Astrocyte of the cerebellum (primary cell): Measurements from ENCODE around the gene FATE1.

Source experiments
- DNase-seq: peaks from one replicate; pipeline ENCODE4 v3.0.0-alpha.2; 2011; ENCODE audit warnings: low read depth
- H3K4me3 ChIP-seq: 2 replicates; pipeline ENCODE4 v1.5.1; 2011; ENCODE audit warnings: mild to moderate bottlenecking, low read depth, low read length, moderate library complexity
- in situ Hi-C: cut with HindIII; loops from 2 replicates; pipeline ENCODE4 v1.10.0; 2017; ENCODE audit warnings: low sequenced_read_pairs
- TF ChIP-seq, protein P1 (sequence below): IDR thresholded peaks from 2 replicates; pipeline ENCODE4 v1.5.1; 2012; ENCODE audit warnings: low read length, low read depth, moderate library complexity, mild to moderate bottlenecking; ENCODE audit errors: missing control alignments

FATE1 gene

DNA sequence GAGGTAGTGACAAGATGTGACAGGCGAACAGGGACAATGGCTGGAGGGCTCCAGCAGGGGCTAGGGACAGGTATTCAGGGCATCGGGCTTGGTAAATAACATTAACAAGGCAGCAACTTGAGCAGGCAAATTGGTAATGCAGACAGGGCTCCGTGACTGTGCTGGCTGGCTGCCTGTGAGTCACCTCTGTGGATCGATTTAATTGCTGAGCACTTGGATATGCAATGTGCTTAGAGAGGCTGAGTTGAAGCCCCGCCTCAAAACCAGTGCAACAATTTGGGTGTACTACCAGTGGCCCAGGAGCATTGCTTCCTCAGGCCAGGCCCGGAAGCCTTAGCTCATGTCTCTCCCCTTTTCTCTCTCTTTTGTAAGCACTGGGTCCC is 38.2 kb downstream of the FATE1 start:
- peak; percentile 65 for DNase-seq
- in situ Hi-C loops, result loop anchor here (25.0 kb wide), 1 partner anchor 1083 kb away; the partner anchor contains the start of genes CETN2 and NSDHL
- no peak overlapping the region for H3K4me3 ChIP-seq
- TF ChIP-seq, protein P1, sequence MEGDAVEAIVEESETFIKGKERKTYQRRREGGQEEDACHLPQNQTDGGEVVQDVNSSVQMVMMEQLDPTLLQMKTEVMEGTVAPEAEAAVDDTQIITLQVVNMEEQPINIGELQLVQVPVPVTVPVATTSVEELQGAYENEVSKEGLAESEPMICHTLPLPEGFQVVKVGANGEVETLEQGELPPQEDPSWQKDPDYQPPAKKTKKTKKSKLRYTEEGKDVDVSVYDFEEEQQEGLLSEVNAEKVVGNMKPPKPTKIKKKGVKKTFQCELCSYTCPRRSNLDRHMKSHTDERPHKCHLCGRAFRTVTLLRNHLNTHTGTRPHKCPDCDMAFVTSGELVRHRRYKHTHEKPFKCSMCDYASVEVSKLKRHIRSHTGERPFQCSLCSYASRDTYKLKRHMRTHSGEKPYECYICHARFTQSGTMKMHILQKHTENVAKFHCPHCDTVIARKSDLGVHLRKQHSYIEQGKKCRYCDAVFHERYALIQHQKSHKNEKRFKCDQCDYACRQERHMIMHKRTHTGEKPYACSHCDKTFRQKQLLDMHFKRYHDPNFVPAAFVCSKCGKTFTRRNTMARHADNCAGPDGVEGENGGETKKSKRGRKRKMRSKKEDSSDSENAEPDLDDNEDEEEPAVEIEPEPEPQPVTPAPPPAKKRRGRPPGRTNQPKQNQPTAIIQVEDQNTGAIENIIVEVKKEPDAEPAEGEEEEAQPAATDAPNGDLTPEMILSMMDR, result no peak

DNA sequence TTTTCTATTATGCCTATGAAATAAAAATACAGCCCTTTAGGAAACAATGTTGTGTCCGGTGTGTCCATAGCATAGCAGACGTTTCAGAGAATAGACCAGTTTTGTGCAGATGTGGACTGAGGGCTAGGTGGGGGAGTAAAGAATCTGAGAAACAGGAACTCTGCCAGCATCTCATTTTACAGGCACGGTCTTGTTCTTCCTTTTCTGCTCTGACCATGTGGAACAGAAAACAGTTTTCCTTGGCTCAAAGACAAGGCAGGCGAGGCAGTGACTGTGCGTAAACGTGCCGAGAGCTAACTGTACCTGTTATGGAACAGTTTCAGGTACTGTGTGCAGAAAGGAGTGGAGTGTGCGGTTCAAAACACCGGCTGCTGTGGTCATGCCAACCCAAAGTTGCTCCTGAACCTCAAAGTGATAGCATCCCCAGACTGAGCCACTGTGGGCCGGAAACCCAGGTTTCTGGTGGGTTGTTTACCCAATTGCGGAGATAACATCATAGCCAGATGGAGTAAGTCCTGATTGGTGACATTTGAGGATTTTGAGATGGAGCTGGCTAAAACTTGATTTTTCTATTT is 38.9 kb downstream of the FATE1 start:
- H3K4me3 ChIP-seq, result no peak overlapping the region
- TF ChIP-seq, protein P1, result no peak
- peak; percentile 32 for DNase-seq
- in situ Hi-C loops, result loop anchor here (25.0 kb wide), 1 partner anchor 1083 kb away; the partner anchor contains the start of genes CETN2 and NSDHL

DNA sequence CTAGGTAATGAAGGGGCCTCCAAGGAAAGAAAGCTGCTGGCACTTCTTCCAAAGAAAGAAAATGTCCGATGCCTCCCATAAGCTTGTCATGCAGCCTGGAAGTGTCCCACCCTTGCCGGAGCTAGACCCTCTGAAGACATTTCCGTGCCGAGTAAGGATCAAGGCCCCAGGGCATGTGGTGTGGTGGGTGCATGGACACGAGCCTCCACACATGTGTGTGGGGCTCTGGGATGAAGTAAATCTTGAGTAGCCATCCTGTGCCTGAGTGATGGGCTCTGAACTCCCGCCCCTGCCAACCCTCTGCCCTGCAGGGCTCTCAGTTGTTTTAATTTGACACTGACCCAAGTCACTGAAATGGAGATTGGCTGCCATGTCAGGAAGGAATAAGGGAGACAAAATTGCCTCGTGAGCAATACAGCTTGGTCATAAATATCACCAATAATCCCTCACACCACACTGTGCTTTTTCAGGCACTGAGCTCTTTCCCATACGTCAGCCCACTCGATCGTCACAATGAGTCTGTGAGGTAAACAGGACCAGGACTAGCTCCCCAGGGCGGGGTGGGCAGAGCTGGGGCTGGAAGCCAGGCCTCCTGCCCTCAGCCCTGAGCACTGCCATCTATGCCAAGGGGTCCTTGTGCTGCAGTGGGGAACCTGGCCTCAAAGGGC is 43.3 kb downstream of the FATE1 start:
- no peak for DNase-seq
- TF ChIP-seq, protein P1, result no peak
- in situ Hi-C loops, result loop anchor here (25.0 kb wide), 1 partner anchor 1078 kb away; the partner anchor contains the start of genes CETN2 and NSDHL
- no peak overlapping the region for H3K4me3 ChIP-seq

DNA sequence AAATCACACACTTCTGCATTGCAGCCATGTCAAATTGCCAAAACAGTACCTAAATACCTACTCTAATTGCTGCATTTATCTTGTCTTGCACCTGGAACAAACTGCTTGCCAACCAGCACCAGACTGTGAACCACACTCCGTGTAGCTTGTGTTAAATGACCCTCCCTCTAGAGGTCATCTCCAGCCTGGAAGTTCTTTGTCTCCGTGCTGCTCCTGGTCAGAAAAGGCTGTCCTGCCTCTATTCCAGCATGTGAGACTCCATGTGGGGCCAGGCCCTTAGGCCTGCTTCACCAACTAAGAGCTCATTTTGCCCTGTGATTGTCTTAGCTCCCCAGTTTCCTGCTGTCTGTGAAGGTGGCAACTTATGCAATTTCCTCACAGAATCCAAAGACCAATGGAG is 47.0 kb downstream of the FATE1 start:
- TF ChIP-seq, protein P1, result no peak
- no peak overlapping the region for H3K4me3 ChIP-seq
- no peak for DNase-seq
- in situ Hi-C loops, result loop anchor here (25.0 kb wide), 1 partner anchor 1074 kb away; the partner anchor contains the start of genes CETN2 and NSDHL

DNA sequence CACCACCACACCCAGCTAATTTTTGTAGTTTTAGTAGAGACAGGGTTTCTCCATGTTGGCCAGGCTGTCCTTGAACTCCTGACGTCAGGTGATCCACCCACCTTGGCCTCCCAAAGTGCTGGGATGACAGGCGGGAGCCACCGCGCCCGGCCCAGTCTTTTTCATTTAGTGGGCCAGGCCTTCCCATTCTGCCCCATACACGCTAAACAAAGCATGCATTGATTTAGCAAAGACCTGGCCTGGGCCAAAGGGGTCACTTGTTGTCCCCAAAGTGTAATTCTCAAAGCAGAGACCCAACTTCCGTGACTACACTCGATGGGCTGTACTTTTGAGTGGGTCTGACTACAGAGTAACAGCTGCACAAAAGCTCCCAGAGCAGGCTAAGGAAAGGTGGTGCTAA is 47.9 kb downstream of the FATE1 start:
- no peak overlapping the region for H3K4me3 ChIP-seq
- in situ Hi-C loops, result loop anchor here (25.0 kb wide), 1 partner anchor 1074 kb away; the partner anchor contains the start of genes CETN2 and NSDHL
- TF ChIP-seq, protein P1, result no peak
- no peak for DNase-seq

DNA sequence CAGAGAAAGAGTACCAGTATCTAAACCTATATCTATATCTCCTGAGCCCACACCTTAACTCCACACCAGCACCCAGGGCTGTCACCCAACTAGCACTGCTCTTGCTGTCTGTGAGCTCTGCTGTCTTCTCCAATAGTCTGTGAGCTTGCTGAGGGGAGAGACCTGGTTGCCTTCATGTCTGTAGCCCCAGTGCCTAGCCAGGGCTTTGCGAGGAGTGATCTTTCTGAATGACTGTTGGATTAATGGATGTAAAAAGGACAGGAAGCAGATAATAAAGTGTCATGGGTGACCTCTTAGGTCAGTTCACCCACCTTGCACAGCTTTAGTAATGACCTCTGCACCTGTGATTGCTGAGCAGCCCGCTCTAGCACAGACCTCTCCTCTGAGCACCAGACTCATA is 49.2 kb downstream of the FATE1 start:
- TF ChIP-seq, protein P1, result no peak
- in situ Hi-C loops, result loop anchor here (25.0 kb wide), 1 partner anchor 1072 kb away; the partner anchor contains the start of genes CETN2 and NSDHL

More for the DNA sequence above, 49.2 kb downstream of the FATE1 start:
- H3K4me3 ChIP-seq, result no peak overlapping the region
- DNase-seq, result no peak
